HepG2 (cell line): ENCODE results near the gene TREML1.

ENCODE experiments used
- LCORL ChIP-seq, 2 experiments: fragments of 450-650 bp in 1 of 2; sonication (generic) in 1 of 2; formaldehyde crosslinking in 1 of 2; IDR thresholded peaks; 2 replicates each; pipeline versions ENCODE4 v1.5.0 to v1.6.1; 2017 to 2020; ENCODE audit warnings: antibody characterized with exemption in 1 of 2, missing genetic modification reagents in 1 of 2
- MATR3 ChIP-seq: sonication (generic); formaldehyde crosslinking; IDR thresholded peaks from 2 replicates; pipeline ENCODE4 v1.4.0; 2020; ENCODE audit warnings: missing genetic modification reagents
- SRSF1 ChIP-seq: fragments of 200-400 bp; formaldehyde crosslinking; optimal IDR thresholded peaks from 2 replicates; pipeline ENCODE3; 2017; ENCODE audit warnings: mild to moderate bottlenecking, low read depth, low read length, moderate library complexity
- ZNF10 ChIP-seq: sonication (generic); formaldehyde crosslinking; IDR thresholded peaks from 2 replicates; pipeline ENCODE4 v1.4.0; 2020; ENCODE audit warnings: mild to moderate bottlenecking, low read depth, missing genetic modification reagents, borderline replicate concordance
- TF ChIP-seq, protein P1 (sequence below): IDR thresholded peaks from 2 replicates; pipeline ENCODE4 v1.6.1; 2012; ENCODE audit warnings: low read depth, low read length, improper control_type of control experiment
- TF ChIP-seq, protein P2 (sequence below): sonication (generic); formaldehyde crosslinking; IDR thresholded peaks from 2 replicates; pipeline ENCODE4 v1.4.0; 2020; ENCODE audit warnings: low read depth, mild to moderate bottlenecking, missing genetic modification reagents
- TF ChIP-seq, protein P3 (sequence below): sonication (generic); formaldehyde crosslinking; IDR thresholded peaks from 2 replicates; pipeline ENCODE4 v1.5.0; 2020; ENCODE audit warnings: missing genetic modification reagents
- TF ChIP-seq, protein P4 (sequence below): sonication (generic); formaldehyde crosslinking; IDR thresholded peaks from 2 replicates; pipeline ENCODE4 v1.5.0; 2020; ENCODE audit warnings: mild to moderate bottlenecking, missing genetic modification reagents, moderate library complexity

DNA sequence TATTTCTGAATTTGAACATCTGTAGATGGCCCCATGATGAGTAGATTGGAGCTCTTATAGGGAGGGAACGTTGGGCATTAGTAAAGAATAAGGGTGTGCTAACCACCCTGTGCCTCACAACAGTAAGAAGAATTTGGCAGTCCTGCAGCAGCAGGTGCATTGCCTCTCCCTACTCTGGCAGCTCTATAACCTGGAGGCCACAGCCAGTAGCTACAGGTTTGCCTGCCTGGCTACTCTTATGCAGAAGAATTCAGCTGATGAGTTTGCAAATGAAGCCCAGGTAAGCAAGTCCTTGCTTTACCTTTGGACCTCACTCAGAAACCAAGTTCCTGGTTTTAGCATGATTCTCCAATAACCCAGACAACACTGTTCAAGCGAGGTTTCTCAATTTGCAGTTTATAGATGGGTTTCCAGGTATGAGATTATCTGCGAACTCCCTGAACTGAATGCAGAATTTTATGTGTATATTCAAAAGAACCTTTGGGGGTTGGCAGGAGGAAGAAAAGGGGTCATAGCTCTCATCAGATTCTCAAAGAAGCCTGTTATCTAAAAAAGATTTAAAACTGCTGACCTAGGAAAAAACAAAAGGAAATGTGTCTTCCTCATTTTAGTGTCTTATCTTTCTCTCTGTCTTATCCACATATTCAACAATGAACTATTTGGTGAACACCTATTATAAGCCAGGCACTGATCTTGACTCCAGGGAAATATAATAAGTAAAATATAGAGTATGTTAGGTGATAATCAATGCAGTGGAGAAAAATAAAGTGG is 18.9 kb downstream of the TREML1 start:
- TF ChIP-seq ZNF10 (CRISPR knock-in tag) (no peak), LCORL (IDR thresholded peaks at IDR 0.05) (no peak), LCORL (CRISPR knock-in tag; IDR thresholded peaks at IDR 0.05) (no peak), SRSF1 (no peak), MATR3 (CRISPR knock-in tag) (no peak)
- TF ChIP-seq, protein P1, sequence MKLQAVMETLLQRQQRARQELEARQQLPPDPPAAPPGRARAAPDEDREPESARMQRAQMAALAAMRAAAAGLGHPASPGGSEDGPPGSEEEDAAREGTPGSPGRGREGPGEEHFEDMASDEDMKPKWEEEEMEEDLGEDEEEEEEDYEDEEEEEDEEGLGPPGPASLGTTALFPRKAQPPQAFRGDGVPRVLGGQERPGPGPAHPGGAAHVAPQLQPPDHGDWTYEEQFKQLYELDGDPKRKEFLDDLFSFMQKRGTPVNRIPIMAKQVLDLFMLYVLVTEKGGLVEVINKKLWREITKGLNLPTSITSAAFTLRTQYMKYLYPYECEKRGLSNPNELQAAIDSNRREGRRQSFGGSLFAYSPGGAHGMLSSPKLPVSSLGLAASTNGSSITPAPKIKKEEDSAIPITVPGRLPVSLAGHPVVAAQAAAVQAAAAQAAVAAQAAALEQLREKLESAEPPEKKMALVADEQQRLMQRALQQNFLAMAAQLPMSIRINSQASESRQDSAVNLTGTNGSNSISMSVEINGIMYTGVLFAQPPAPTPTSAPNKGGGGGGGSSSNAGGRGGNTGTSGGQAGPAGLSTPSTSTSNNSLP, result no peak
- TF ChIP-seq, protein P2, sequence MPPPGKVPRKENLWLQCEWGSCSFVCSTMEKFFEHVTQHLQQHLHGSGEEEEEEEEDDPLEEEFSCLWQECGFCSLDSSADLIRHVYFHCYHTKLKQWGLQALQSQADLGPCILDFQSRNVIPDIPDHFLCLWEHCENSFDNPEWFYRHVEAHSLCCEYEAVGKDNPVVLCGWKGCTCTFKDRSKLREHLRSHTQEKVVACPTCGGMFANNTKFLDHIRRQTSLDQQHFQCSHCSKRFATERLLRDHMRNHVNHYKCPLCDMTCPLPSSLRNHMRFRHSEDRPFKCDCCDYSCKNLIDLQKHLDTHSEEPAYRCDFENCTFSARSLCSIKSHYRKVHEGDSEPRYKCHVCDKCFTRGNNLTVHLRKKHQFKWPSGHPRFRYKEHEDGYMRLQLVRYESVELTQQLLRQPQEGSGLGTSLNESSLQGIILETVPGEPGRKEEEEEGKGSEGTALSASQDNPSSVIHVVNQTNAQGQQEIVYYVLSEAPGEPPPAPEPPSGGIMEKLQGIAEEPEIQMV (CRISPR knock-in tag), result no peak
- TF ChIP-seq, protein P3, sequence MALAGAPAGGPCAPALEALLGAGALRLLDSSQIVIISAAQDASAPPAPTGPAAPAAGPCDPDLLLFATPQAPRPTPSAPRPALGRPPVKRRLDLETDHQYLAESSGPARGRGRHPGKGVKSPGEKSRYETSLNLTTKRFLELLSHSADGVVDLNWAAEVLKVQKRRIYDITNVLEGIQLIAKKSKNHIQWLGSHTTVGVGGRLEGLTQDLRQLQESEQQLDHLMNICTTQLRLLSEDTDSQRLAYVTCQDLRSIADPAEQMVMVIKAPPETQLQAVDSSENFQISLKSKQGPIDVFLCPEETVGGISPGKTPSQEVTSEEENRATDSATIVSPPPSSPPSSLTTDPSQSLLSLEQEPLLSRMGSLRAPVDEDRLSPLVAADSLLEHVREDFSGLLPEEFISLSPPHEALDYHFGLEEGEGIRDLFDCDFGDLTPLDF (CRISPR knock-in tag), result no peak
- TF ChIP-seq, protein P4, sequence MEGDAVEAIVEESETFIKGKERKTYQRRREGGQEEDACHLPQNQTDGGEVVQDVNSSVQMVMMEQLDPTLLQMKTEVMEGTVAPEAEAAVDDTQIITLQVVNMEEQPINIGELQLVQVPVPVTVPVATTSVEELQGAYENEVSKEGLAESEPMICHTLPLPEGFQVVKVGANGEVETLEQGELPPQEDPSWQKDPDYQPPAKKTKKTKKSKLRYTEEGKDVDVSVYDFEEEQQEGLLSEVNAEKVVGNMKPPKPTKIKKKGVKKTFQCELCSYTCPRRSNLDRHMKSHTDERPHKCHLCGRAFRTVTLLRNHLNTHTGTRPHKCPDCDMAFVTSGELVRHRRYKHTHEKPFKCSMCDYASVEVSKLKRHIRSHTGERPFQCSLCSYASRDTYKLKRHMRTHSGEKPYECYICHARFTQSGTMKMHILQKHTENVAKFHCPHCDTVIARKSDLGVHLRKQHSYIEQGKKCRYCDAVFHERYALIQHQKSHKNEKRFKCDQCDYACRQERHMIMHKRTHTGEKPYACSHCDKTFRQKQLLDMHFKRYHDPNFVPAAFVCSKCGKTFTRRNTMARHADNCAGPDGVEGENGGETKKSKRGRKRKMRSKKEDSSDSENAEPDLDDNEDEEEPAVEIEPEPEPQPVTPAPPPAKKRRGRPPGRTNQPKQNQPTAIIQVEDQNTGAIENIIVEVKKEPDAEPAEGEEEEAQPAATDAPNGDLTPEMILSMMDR (CRISPR knock-in tag), result no peak
